GM19099 (cell line): Measurements from ENCODE around the gene EIF5AL1.

Experiments used
- POLR2A ChIP-seq: IDR thresholded peaks from 3 replicates; pipeline ENCODE4 v1.6.1; 2011; ENCODE audit warnings: low read depth; ENCODE audit not compliant: insufficient read length; ENCODE audit errors: extremely low read depth

Gene EIF5AL1

GRCh38 chr10:79562135-79562756 lies 49.9 kb downstream of the EIF5AL1 start:
- TF ChIP-seq POLR2A = no peak

GRCh38 chr10:79563426-79563825 lies 51.1 kb downstream of the EIF5AL1 start:
- no peak for TF ChIP-seq POLR2A
